ENCODE data around the gene FXYD2.
A peak's percentile ranks its signal among the peaks of the same experiment; 100 is the strongest.

The FXYD2 gene

GRCh38 chr11:117825538-117826189, 1.1 kb upstream of the FXYD2 start:
- H3F3A ChIP-seq (ENCODE audit: insufficient read depth, low read length) = no peaks in the 10 kb centered on the region
- no peaks in the 10 kb centered on the region for H3K9me2 ChIP-seq (ENCODE audit: low read depth, low read length)
- H4K20me1 ChIP-seq (ENCODE audit: insufficient read depth, low read length) = no peaks in the 10 kb centered on the region
- H3K4me1 ChIP-seq (ENCODE audit: insufficient read depth, low read length, severe bottlenecking) = no peaks in the 10 kb centered on the region
- no peaks in the 10 kb centered on the region for H3K27me3 ChIP-seq (ENCODE audit: insufficient read depth, low read length)
- H3K36me3 ChIP-seq (ENCODE audit: insufficient read depth, low read length) = no peaks in the 10 kb centered on the region
- no peak overlapping the region for H3K9ac ChIP-seq (ENCODE audit: low read length)
- TF ChIP-seq, protein P1, sequence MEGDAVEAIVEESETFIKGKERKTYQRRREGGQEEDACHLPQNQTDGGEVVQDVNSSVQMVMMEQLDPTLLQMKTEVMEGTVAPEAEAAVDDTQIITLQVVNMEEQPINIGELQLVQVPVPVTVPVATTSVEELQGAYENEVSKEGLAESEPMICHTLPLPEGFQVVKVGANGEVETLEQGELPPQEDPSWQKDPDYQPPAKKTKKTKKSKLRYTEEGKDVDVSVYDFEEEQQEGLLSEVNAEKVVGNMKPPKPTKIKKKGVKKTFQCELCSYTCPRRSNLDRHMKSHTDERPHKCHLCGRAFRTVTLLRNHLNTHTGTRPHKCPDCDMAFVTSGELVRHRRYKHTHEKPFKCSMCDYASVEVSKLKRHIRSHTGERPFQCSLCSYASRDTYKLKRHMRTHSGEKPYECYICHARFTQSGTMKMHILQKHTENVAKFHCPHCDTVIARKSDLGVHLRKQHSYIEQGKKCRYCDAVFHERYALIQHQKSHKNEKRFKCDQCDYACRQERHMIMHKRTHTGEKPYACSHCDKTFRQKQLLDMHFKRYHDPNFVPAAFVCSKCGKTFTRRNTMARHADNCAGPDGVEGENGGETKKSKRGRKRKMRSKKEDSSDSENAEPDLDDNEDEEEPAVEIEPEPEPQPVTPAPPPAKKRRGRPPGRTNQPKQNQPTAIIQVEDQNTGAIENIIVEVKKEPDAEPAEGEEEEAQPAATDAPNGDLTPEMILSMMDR (IDR thresholded peaks at IDR 0.05; ENCODE audit: low read length) = no peak
- no peak for TF ChIP-seq EZH2 (IDR thresholded peaks at IDR 0.05; ENCODE audit: borderline replicate concordance, low read length)
- H3K9me3 ChIP-seq (ENCODE audit: low read length) = no peaks in the 10 kb centered on the region
- no peaks in the 10 kb centered on the region for H3K79me2 ChIP-seq (ENCODE audit: insufficient read depth, low read length)
- no peak overlapping the region for H2AFZ ChIP-seq (ENCODE audit: low read length)
- no peak overlapping the region for H3K27ac ChIP-seq (ENCODE audit: low read depth, low read length, poor library complexity, severe bottlenecking)
- H3K4me3 ChIP-seq (ENCODE audit: low read depth, low read length, poor library complexity, severe bottlenecking) = no peak overlapping the region
- H3K4me2 ChIP-seq (ENCODE audit: low read length) = no peak overlapping the region

GRCh38 chr11:117823946-117824420, 561 bp downstream of the FXYD2 start:
- no peaks in the 10 kb centered on the region for H3K79me2 ChIP-seq (ENCODE audit: insufficient read depth, low read length)
- H3K4me2 ChIP-seq (ENCODE audit: low read length) = no peak overlapping the region
- H2AFZ ChIP-seq (ENCODE audit: low read length) = no peak overlapping the region
- no peaks in the 10 kb centered on the region for H3K9me2 ChIP-seq (ENCODE audit: low read depth, low read length)
- H3K36me3 ChIP-seq (ENCODE audit: insufficient read depth, low read length) = no peaks in the 10 kb centered on the region
- H3K27me3 ChIP-seq (ENCODE audit: insufficient read depth, low read length) = no peaks in the 10 kb centered on the region
- TF ChIP-seq EZH2 (IDR thresholded peaks at IDR 0.05; ENCODE audit: borderline replicate concordance, low read length) = no peak
- TF ChIP-seq, protein P1 (IDR thresholded peaks at IDR 0.05; ENCODE audit: low read length) = no peak
- H3K9me3 ChIP-seq (ENCODE audit: low read length) = no peaks in the 10 kb centered on the region
- no peaks in the 10 kb centered on the region for H3F3A ChIP-seq (ENCODE audit: insufficient read depth, low read length)
- H3K4me1 ChIP-seq (ENCODE audit: insufficient read depth, low read length, severe bottlenecking) = no peaks in the 10 kb centered on the region
- no peaks in the 10 kb centered on the region for H4K20me1 ChIP-seq (ENCODE audit: insufficient read depth, low read length)
- H3K9ac ChIP-seq (ENCODE audit: low read length) = no peak overlapping the region
- H3K4me3 ChIP-seq (ENCODE audit: low read depth, low read length, poor library complexity, severe bottlenecking) = no peak overlapping the region
- H3K27ac ChIP-seq (ENCODE audit: low read depth, low read length, poor library complexity, severe bottlenecking) = no peak overlapping the region

DNA sequence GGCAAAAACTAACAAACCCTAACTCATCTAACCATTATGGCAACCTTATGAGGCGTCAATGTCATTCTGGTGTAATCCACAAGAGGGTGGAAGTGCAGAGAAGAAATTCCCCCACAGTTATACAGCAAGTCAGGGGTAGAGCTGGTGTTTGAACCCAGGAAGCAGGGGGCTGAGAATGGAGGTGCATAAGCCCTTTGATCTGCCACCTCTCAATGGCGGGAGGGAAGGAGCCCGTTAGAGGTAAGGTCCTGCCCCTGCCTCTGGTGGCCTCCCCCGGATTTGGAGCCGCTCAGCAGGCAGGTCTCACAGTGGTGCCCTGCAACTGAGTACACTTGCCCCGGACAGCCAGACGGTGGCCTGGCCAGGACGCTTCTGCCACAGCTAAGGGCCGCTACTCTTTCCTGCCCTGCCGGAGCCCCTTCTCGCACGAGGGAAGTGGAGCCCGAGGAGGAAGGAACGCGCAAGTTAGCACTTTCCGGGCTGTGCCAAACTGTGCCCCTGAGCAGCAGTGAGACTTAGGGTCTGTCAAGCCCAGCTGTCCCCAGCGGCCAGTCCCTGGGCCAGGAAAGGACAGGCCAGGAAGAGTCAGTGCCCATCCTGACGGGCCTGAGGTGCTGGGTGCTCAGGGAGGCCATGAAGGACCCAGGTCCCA, 1.1 kb downstream of the FXYD2 start:
- Histone ChIP-seq H4K20me1 (ENCODE audit: insufficient read depth, low read length) (no peaks in the 10 kb centered on the region), H3F3A (ENCODE audit: insufficient read depth, low read length) (no peaks in the 10 kb centered on the region), H3K79me2 (ENCODE audit: insufficient read depth, low read length) (no peaks in the 10 kb centered on the region), H3K9me2 (ENCODE audit: low read depth, low read length) (no peaks in the 10 kb centered on the region), H3K4me2 (ENCODE audit: low read length) (no peak overlapping the region), H3K36me3 (ENCODE audit: insufficient read depth, low read length) (no peaks in the 10 kb centered on the region), H2AFZ (ENCODE audit: low read length) (no peak overlapping the region), H3K9ac (ENCODE audit: low read length) (no peak overlapping the region), H3K27me3 (ENCODE audit: insufficient read depth, low read length) (no peaks in the 10 kb centered on the region), H3K4me3 (ENCODE audit: low read depth, low read length, poor library complexity, severe bottlenecking) (no peak overlapping the region), H3K4me1 (ENCODE audit: insufficient read depth, low read length, severe bottlenecking) (no peaks in the 10 kb centered on the region), H3K27ac (ENCODE audit: low read depth, low read length, poor library complexity, severe bottlenecking) (no peak overlapping the region), H3K9me3 (ENCODE audit: low read length) (no peaks in the 10 kb centered on the region)
- TF ChIP-seq, protein P1 (IDR thresholded peaks at IDR 0.05; ENCODE audit: low read length) = peak; percentile 18; the same call in 1 of the 2 replicates
- TF ChIP-seq EZH2 (IDR thresholded peaks at IDR 0.05; ENCODE audit: borderline replicate concordance, low read length) = no peak
